Measurements from ENCODE around the gene CYP26C1. TPM values are rescaled to one million over a fixed set of nuclear protein-coding genes. Genes with fewer than 3 reads are reported as not detected.

Gene CYP26C1
- total and polyA plus RNA-seq, 5 donors from 2014 or later = not detected

DNA sequence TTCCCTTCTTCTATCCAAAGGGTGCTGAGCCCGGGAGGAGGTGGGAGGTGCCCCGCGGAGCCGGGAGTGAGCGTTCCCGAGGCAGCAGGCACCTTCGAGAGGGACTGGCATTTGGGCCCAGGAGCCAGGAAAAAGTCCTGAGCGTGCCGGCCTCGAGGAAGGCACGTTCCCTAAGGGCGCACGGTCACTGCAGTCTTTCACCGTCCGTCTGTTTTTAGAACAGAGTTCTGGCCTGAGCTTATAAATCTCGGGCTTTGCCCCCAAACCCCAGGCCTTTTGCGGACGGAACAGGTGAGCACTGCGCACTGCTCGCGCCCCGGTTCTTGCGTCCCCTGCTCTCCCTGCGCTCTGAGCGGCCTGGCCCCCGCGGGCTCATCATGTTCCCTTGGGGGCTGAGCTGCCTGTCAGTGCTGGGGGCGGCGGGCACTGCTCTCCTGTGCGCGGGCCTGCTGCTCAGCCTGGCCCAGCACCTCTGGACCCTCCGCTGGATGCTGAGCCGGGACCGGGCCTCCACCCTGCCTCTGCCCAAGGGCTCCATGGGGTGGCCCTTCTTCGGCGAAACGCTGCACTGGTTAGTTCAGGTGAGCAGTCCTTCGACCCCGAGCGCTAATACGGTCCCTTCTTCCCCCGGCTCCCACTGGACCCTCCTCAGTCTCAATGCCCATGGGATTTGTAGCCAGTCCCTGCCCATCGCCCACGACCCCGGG lies 442 bp downstream of the CYP26C1 start:
- Mint-ChIP-seq H3K4me1 (peaks cover 0 to 34% (median 7%) of the 10 kb centered on the region in 4 donors), H3K4me3 (peak overlapping the region in 1 of 4 donors; percentile 78), H3K9me3 (no peaks in the 10 kb centered on the region), H3K27me3 (peaks cover 49% of the 10 kb centered on the region), H3K36me3 (peaks cover 28% of the 10 kb centered on the region), H3K27ac (no peak overlapping the region)
- H3K9me3 ChIP-seq (ENCODE audit: control insufficient read depth in 2 of 2, low read length in 2 of 2) = no peaks in the 10 kb centered on the region
- H3K27me3 ChIP-seq (ENCODE audit: control insufficient read depth, insufficient read depth, low read length) = peaks cover 11% of the 10 kb centered on the region
- H3K4me3 ChIP-seq (ENCODE audit: low read depth, low read length) = no peak overlapping the region
- peaks cover 14% of the 10 kb centered on the region for H3K36me3 ChIP-seq (ENCODE audit: control insufficient read depth, insufficient read depth, low read length)
- peaks cover 16% of the 10 kb centered on the region for H3K4me1 ChIP-seq (ENCODE audit: control insufficient read depth, insufficient read depth, low read length, poor library complexity, severe bottlenecking)
- no peak for DNase-seq
- H3K27ac ChIP-seq (ENCODE audit: insufficient read depth, low read length, poor library complexity, severe bottlenecking) = no peak overlapping the region
- ATAC-seq (ENCODE audit: low read depth in 2 of 2) = no peak

DNA sequence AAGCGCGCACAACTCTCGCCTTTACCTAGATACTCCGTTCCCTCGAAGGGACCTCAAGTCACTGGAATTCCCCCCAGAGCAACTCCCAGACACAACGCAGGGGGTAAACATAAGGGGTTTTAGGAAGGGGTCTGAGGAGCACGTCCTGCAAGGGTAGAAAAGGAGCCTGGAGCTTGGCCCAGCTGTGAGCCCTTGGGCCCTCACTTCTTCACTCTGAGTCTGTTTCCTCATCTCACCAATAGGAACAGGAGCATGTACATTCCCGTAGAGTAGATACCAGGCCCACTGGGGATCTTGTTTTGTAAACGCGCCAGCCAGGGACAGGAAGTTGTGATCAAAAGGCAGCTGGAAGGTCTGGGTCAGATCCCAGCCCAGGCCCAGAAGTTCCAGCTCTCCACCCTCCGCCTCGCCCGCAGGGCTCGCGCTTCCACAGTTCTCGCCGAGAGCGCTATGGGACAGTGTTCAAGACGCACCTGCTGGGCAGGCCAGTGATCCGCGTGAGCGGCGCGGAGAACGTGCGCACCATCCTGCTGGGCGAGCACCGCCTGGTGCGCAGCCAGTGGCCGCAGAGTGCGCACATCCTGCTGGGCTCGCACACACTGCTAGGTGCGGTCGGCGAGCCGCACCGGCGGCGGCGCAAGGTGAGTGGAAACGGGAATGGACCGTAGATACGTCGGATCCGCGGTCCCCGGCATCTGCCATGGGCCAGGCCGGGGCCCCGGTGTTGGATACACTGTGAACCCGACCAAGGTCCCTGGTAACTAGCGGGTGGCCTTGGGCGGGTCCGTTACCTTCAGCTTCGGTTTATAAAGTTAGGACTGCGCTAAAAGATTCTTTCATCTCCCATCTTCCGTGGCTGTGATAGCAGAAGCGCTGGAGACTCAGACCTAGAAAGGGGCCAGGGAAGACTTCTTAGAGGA lies 1.3 kb downstream of the CYP26C1 start:
- Histone ChIP-seq H3K36me3 (ENCODE audit: control insufficient read depth, insufficient read depth, low read length) (peaks cover 14% of the 10 kb centered on the region), H3K27ac (ENCODE audit: insufficient read depth, low read length, poor library complexity, severe bottlenecking) (no peak overlapping the region), H3K27me3 (ENCODE audit: control insufficient read depth, insufficient read depth, low read length) (peaks cover 11% of the 10 kb centered on the region), H3K9me3 (ENCODE audit: control insufficient read depth in 2 of 2, low read length in 2 of 2) (no peaks in the 10 kb centered on the region), H3K4me3 (ENCODE audit: low read depth, low read length) (no peak overlapping the region), H3K4me1 (ENCODE audit: control insufficient read depth, insufficient read depth, low read length, poor library complexity, severe bottlenecking) (peaks cover 16% of the 10 kb centered on the region)
- DNase-seq (peak in 1 of 3 donors; percentile 42), ATAC-seq (ENCODE audit: low read depth in 2 of 2) (peak in 1 of 2 donors; percentile 15)
- H3K4me1 Mint-ChIP-seq = peaks cover 0 to 36% (median 7%) of the 10 kb centered on the region in 4 donors
- no peaks in the 10 kb centered on the region for H3K9me3 Mint-ChIP-seq
- no peak overlapping the region for H3K27ac Mint-ChIP-seq
- peak overlapping the region in 2 of 4 donors; percentile 70 to 78 for H3K4me3 Mint-ChIP-seq
- H3K27me3 Mint-ChIP-seq = peaks cover 55% of the 10 kb centered on the region
- peaks cover 26% of the 10 kb centered on the region for H3K36me3 Mint-ChIP-seq

DNA sequence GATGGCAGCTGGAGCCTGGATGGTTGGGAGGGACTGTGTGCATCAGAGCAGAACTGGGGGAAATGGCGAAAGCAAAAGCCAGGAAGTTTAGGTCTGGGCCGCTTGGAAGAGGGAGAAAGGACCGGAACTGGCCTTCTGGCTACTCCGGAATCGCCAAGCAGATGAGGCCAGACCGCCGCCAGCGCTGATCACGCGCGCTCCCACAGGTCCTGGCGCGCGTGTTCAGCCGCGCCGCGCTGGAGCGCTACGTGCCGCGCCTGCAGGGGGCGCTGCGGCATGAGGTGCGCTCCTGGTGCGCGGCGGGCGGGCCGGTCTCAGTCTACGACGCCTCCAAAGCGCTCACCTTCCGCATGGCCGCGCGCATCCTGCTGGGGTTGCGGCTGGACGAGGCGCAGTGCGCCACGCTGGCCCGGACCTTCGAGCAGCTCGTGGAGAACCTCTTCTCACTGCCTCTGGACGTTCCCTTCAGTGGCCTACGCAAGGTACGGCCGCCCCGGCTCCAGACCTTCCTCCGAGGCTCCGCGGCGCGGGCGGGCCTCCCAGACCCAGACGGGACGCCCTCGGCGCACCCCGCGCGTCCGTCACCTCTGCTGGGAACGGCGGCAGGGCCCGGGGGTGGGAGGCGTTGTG lies 2.0 kb downstream of the CYP26C1 start:
- Mint-ChIP-seq H3K4me1 (peaks cover 0 to 42% (median 7%) of the 10 kb centered on the region in 4 donors), H3K27me3 (peaks cover 63% of the 10 kb centered on the region), H3K4me3 (peak overlapping the region in 3 of 4 donors; percentile 0 to 70 (median 57)), H3K36me3 (peaks cover 20% of the 10 kb centered on the region), H3K27ac (no peak overlapping the region), H3K9me3 (peaks cover 0 to 3% (median 0%) of the 10 kb centered on the region in 7 donors)
- peaks cover 10% of the 10 kb centered on the region for H3K36me3 ChIP-seq (ENCODE audit: control insufficient read depth, insufficient read depth, low read length)
- DNase-seq = peak in 2 of 3 donors; percentile 26 to 69
- H3K4me3 ChIP-seq (ENCODE audit: low read depth, low read length) = no peak overlapping the region
- H3K9me3 ChIP-seq (ENCODE audit: control insufficient read depth in 2 of 2, low read length in 2 of 2) = no peaks in the 10 kb centered on the region
- H3K27ac ChIP-seq (ENCODE audit: insufficient read depth, low read length, poor library complexity, severe bottlenecking) = no peak overlapping the region
- ATAC-seq (ENCODE audit: low read depth in 2 of 2) = peak; percentile 25 to 39
- peaks cover 16% of the 10 kb centered on the region for H3K4me1 ChIP-seq (ENCODE audit: control insufficient read depth, insufficient read depth, low read length, poor library complexity, severe bottlenecking)
- H3K27me3 ChIP-seq (ENCODE audit: control insufficient read depth, insufficient read depth, low read length) = peaks cover 16% of the 10 kb centered on the region

DNA sequence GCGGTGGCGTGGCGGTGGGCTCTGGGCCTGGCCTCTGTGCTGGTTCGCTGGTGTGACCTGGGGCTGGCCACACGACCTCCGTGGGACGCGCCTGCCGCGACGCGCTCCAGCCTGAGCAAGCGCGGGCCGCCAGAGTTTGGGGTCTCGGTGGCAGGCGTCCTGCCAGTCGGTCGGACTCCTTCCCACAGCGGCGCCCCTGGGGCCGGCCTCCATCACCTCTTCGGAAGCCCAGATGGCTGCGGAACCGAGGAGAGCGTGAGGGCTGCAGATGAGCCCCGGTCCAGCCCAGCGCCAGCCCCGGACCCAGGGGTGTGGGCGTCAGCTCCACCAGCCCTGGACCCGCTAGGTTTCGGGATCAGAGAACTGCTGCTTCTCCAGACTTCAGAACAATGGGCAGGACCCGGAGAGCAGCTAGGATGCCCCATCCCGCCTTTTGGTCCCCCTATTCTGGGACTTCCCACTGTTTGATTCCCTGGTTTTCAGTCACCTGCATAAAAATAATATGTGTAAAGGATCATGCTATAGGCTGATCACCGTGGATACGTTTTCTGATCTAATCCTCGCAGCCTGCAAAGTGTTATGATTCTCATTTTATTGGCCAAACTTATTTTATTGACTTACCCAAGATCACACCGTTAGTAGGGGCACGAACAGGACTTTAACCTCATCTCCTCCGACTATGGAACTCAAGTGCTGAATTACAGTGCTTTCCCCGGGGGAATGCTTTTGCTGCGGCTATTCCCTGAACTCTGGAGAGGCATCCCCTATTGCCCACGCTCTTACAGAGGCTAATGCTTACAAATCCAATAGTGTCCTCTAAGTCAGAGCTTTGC lies 2.8 kb downstream of the CYP26C1 start:
- H3K9me3 ChIP-seq (ENCODE audit: control insufficient read depth in 2 of 2, low read length in 2 of 2) = no peaks in the 10 kb centered on the region
- DNase-seq (no peak), ATAC-seq (ENCODE audit: low read depth in 2 of 2) (no peak)
- H3K36me3 ChIP-seq (ENCODE audit: control insufficient read depth, insufficient read depth, low read length) = peaks cover 5% of the 10 kb centered on the region
- no peak overlapping the region for H3K27ac Mint-ChIP-seq
- no peak overlapping the region for H3K4me3 ChIP-seq (ENCODE audit: low read depth, low read length)
- peaks cover 68% of the 10 kb centered on the region for H3K27me3 Mint-ChIP-seq
- H3K27me3 ChIP-seq (ENCODE audit: control insufficient read depth, insufficient read depth, low read length) = peaks cover 17% of the 10 kb centered on the region
- peaks cover 16% of the 10 kb centered on the region for H3K4me1 ChIP-seq (ENCODE audit: control insufficient read depth, insufficient read depth, low read length, poor library complexity, severe bottlenecking)
- peaks cover 0 to 43% (median 5%) of the 10 kb centered on the region in 4 donors for H3K4me1 Mint-ChIP-seq
- no peak overlapping the region for H3K27ac ChIP-seq (ENCODE audit: insufficient read depth, low read length, poor library complexity, severe bottlenecking)
- peak overlapping the region in 3 of 4 donors; percentile 1 to 68 (median 21) for H3K4me3 Mint-ChIP-seq
- H3K36me3 Mint-ChIP-seq = peaks cover 15% of the 10 kb centered on the region
- H3K9me3 Mint-ChIP-seq = peaks cover 0 to 3% (median 0%) of the 10 kb centered on the region in 7 donors

DNA sequence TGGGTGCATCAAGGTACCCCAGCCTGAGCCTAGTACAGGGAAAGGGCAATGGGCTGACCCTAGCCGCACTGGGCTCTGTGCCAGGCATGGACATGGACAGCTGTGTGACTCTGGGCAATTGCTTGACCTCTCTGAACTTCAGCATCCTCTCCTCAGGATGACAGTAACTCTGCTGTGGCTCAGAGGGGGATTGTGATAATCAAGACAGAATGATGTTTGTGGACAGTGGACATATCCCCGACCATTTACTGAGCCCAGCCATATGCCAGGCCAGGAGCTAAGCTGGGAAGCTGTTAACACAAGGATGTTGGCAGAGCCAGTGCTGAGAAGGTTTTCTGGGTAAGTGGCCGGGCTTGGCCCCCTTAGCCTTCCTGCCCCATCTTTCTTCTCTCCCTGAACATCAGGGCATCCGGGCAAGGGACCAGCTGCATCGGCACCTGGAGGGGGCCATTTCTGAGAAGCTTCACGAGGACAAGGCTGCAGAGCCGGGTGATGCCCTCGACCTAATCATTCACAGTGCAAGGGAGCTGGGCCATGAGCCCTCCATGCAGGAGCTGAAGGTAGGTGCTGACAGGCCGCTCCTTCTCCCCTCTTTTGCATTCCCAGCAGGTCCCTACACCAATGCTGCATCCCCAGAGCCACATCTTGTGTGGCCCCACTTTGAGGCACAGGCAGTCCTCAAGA lies 3.5 kb downstream of the CYP26C1 start:
- H3K27me3 Mint-ChIP-seq = peaks cover 75% of the 10 kb centered on the region

DNA sequence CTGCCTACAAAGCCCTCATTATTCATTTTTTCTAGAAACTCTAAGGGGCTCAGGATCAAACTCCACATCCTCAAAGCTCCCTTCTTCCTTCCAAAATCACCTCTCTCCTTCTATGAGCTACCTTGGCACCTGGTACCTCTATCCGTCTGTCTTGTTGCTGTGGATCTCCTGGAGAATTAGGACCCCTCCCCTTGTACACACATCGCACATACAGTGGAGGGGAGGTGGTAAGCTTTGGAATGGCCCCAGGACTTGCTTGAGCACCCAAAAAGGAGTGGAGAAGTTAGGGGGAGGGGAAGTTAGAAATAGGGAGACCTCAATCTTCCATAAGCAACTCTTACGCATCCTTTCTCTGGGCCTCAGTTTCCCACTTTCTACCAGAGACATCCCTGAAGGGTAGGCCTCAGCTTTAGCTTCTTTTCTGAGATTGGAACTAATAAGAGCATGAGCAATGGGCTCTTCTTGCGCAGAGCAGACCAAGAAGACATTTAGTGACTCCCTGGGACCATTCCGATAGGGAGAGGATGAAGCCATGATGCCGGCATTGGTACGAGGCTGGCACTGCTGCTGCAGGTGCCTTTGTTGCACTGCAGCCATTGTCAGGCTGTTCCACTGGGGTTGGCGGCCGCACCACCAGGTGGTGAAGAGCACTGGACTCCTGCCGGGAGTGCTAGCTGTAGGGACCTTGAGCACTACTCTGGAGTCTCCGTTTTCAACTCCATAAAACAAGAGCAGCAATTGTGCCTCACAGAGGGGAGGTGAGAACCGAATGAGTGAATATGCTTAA lies 4.5 kb downstream of the CYP26C1 start:
- ATAC-seq (ENCODE audit: low read depth in 2 of 2) = no peak
- DNase-seq = no peak
- Mint-ChIP-seq H3K9me3 (peaks cover 0 to 4% (median 0%) of the 10 kb centered on the region in 7 donors), H3K4me1 (peaks cover 0 to 46% (median 5%) of the 10 kb centered on the region in 4 donors), H3K4me3 (peak overlapping the region in 2 of 4 donors; percentile 4 to 90), H3K27me3 (peaks cover 68% of the 10 kb centered on the region), H3K27ac (peak overlapping the region in 1 of 3 donors; percentile 2), H3K36me3 (peaks cover 1% of the 10 kb centered on the region)
- H3K4me1 ChIP-seq (ENCODE audit: control insufficient read depth, insufficient read depth, low read length, poor library complexity, severe bottlenecking) = peaks cover 16% of the 10 kb centered on the region
- no peak overlapping the region for H3K4me3 ChIP-seq (ENCODE audit: low read depth, low read length)
- H3K9me3 ChIP-seq (ENCODE audit: control insufficient read depth in 2 of 2, low read length in 2 of 2) = no peaks in the 10 kb centered on the region
- no peak overlapping the region for H3K27ac ChIP-seq (ENCODE audit: insufficient read depth, low read length, poor library complexity, severe bottlenecking)
- H3K36me3 ChIP-seq (ENCODE audit: control insufficient read depth, insufficient read depth, low read length) = no peaks in the 10 kb centered on the region
- peaks cover 18% of the 10 kb centered on the region for H3K27me3 ChIP-seq (ENCODE audit: control insufficient read depth, insufficient read depth, low read length)

More for the DNA sequence above, 3.5 kb downstream of the CYP26C1 start:
- Histone ChIP-seq H3K36me3 (ENCODE audit: control insufficient read depth, insufficient read depth, low read length) (peaks cover 2% of the 10 kb centered on the region), H3K27ac (ENCODE audit: insufficient read depth, low read length, poor library complexity, severe bottlenecking) (no peak overlapping the region), H3K27me3 (ENCODE audit: control insufficient read depth, insufficient read depth, low read length) (peaks cover 17% of the 10 kb centered on the region), H3K4me3 (ENCODE audit: low read depth, low read length) (no peak overlapping the region), H3K9me3 (ENCODE audit: control insufficient read depth in 2 of 2, low read length in 2 of 2) (no peaks in the 10 kb centered on the region), H3K4me1 (ENCODE audit: control insufficient read depth, insufficient read depth, low read length, poor library complexity, severe bottlenecking) (peaks cover 16% of the 10 kb centered on the region)
- H3K36me3 Mint-ChIP-seq = peaks cover 10% of the 10 kb centered on the region
- no peak for DNase-seq
- H3K27ac Mint-ChIP-seq = no peak overlapping the region
- ATAC-seq (ENCODE audit: low read depth in 2 of 2) = no peak
- peak overlapping the region in 2 of 4 donors; percentile 1 to 33 for H3K4me3 Mint-ChIP-seq
- peaks cover 0 to 4% (median 0%) of the 10 kb centered on the region in 7 donors for H3K9me3 Mint-ChIP-seq
- peaks cover 0 to 48% (median 6%) of the 10 kb centered on the region in 4 donors for H3K4me1 Mint-ChIP-seq

All from CD4-positive, CD25-positive, alpha-beta regulatory T cell (primary cell).